ENCODE results near the gene ANKFN1. TPM values are rescaled to one million over a fixed set of nuclear protein-coding genes. Genes with fewer than 3 reads are reported as not detected.

The ANKFN1 gene
- total RNA-seq, 2 donors from 2014 or later, result 3.0 to 7.3 TPM

DNA sequence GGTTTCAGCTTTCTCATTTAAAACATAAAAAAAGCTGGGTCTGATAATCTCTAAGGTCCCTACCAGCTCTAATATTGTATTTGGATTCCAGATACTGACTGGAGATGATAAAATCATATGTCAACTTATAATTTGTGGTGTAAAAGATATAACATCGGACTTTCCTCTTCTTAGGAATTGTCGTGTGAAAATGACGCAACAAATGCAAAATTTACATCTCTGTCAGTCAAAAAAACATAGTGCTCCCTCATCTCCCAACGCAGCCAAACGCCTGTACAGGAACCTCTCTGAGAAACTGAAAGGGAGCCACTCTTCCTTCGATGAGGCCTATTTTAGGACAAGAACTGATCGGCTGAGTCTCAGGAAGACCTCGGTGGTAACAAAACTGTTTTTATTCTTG, 197.3 kb downstream of the ANKFN1 start:
- 65% methylated on average over 8 of the region's 8 CpGs for WGBS
- no peaks in the 10 kb centered on the region for H3K4me1 ChIP-seq (replicated peaks)
- no peak for DNase-seq (ENCODE audit: low spot score)
- no peak overlapping the region for H3K27ac ChIP-seq
- H3K4me3 ChIP-seq, result no peak overlapping the region
- no peaks in the 10 kb centered on the region for H3K36me3 ChIP-seq
- H3K9me3 ChIP-seq, result no peaks in the 10 kb centered on the region
- intact Hi-C loops (cut with DNase I), result no loop called here
- TF ChIP-seq, protein P1, sequence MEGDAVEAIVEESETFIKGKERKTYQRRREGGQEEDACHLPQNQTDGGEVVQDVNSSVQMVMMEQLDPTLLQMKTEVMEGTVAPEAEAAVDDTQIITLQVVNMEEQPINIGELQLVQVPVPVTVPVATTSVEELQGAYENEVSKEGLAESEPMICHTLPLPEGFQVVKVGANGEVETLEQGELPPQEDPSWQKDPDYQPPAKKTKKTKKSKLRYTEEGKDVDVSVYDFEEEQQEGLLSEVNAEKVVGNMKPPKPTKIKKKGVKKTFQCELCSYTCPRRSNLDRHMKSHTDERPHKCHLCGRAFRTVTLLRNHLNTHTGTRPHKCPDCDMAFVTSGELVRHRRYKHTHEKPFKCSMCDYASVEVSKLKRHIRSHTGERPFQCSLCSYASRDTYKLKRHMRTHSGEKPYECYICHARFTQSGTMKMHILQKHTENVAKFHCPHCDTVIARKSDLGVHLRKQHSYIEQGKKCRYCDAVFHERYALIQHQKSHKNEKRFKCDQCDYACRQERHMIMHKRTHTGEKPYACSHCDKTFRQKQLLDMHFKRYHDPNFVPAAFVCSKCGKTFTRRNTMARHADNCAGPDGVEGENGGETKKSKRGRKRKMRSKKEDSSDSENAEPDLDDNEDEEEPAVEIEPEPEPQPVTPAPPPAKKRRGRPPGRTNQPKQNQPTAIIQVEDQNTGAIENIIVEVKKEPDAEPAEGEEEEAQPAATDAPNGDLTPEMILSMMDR (IDR thresholded peaks at IDR 0.05), result no peak
- TF ChIP-seq POLR2A (IDR thresholded peaks at IDR 0.05) (no peak), POLR2AphosphoS5 (IDR thresholded peaks at IDR 0.05) (no peak)
- H3K27me3 ChIP-seq (replicated peaks; ENCODE audit: insufficient read depth), result no peaks in the 10 kb centered on the region

DNA sequence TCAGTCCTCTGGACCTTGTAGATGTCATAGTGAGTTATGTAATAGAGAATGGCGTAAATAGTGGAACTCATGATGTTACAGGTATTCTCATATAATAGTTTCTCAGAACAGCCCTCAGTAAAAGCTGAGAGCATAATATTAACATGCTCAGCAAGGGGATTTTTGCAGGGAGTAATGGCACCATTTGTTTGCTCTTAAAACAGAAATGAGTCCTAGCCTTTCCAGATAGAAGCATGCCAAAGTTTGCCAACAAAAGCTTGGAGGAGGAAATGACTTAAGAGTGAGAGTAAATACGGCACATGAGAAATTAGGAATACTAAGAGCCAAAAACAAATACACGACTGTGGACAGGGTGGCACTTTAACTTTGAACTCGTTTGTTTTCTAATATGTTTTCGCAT, 198.4 kb downstream of the ANKFN1 start:
- TF ChIP-seq, protein P1 (IDR thresholded peaks at IDR 0.05), result no peak
- TF ChIP-seq POLR2A (IDR thresholded peaks at IDR 0.05), result no peak
- TF ChIP-seq POLR2AphosphoS5 (IDR thresholded peaks at IDR 0.05), result no peak
- no peak for DNase-seq (ENCODE audit: low spot score)
- 41% methylated on average over 5 of the region's 5 CpGs for WGBS
- H3K27ac ChIP-seq, result no peak overlapping the region
- peaks cover 2% of the 10 kb centered on the region for H3K27me3 ChIP-seq (replicated peaks; ENCODE audit: insufficient read depth)
- H3K4me1 ChIP-seq (replicated peaks), result no peaks in the 10 kb centered on the region
- H3K9me3 ChIP-seq, result no peaks in the 10 kb centered on the region
- no peak overlapping the region for H3K4me3 ChIP-seq
- H3K36me3 ChIP-seq, result no peaks in the 10 kb centered on the region
- intact Hi-C loops (cut with DNase I), result no loop called here

DNA sequence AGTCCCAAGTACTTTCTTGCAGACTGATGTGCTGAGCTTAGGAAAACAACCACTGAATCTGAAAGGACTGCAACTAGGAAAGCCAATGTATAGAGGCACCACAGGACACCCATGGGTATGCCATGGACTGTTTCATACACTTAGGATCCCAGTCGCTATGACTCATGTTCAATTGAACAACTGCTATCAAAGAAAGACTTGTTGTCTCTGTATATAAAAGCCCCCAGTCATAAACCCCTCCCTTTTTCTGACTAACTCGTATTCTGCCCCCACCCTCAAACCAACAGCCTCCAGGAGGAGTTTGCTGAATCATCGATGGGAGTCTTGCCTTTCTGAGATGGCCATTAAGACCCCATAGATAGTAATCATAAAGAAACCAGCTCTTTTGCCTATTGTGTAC, 205.4 kb downstream of the ANKFN1 start:
- no peak overlapping the region for H3K27ac ChIP-seq
- TF ChIP-seq POLR2A (IDR thresholded peaks at IDR 0.05), result no peak
- TF ChIP-seq, protein P1 (IDR thresholded peaks at IDR 0.05), result no peak
- intact Hi-C loops (cut with DNase I), result no loop called here
- no peaks in the 10 kb centered on the region for H3K36me3 ChIP-seq
- WGBS, result 57% methylated on average over 3 of the region's 3 CpGs
- H3K4me3 ChIP-seq, result no peak overlapping the region
- DNase-seq (ENCODE audit: low spot score), result no peak
- H3K4me1 ChIP-seq (replicated peaks), result no peaks in the 10 kb centered on the region
- peaks cover 2% of the 10 kb centered on the region for H3K27me3 ChIP-seq (replicated peaks; ENCODE audit: insufficient read depth)
- no peaks in the 10 kb centered on the region for H3K9me3 ChIP-seq

DNA sequence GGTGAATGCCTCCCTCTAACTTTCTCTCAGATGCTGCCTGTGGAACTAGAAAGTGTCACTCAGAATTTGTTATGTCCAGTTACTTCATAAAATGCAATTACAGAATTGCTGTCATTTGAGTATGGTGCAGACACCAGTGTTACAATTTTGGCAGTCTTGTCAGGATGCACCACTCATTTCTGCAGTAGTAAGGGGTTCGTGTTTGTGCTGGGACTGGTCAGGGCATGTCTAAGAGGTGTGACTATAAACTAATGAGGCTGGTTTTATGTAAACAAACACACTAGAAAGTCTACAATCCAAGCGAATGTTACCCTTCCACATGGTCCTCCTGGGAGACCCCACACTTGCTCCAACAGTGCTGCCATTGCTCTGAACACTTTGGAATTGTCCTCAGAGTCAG, 206.2 kb downstream of the ANKFN1 start:
- Histone ChIP-seq H3K4me1 (replicated peaks) (no peaks in the 10 kb centered on the region), H3K36me3 (no peaks in the 10 kb centered on the region), H3K27ac (no peak overlapping the region), H3K4me3 (no peak overlapping the region), H3K9me3 (no peaks in the 10 kb centered on the region), H3K27me3 (replicated peaks; ENCODE audit: insufficient read depth) (peaks cover 2% of the 10 kb centered on the region)
- DNase-seq (ENCODE audit: low spot score), result no peak
- TF ChIP-seq, protein P1 (IDR thresholded peaks at IDR 0.05), result no peak
- TF ChIP-seq POLR2AphosphoS5 (IDR thresholded peaks at IDR 0.05), result no peak
- no peak for TF ChIP-seq POLR2A (IDR thresholded peaks at IDR 0.05)
- intact Hi-C loops (cut with DNase I), result no loop called here
- WGBS, result 48% methylated on average over 2 of the region's 2 CpGs

DNA sequence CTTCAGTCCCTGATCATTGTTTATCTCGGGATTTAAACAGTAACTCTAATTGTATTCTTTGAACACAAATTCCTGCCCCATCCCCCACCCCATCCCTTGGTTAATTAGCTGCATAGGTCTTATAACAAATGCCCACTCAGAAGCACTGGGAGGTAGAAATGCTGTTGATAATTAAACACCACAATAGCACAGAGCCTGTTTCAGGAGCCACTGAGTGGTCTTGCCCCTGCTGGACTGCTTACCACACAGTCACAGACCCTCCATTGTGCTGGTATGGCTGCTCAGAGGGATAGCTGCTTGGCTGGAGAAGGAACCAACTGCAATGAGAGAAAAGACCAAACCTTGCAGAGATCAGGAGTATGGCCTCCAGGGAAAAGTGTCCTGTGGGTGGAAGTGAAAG, 214.1 kb downstream of the ANKFN1 start:
- Histone ChIP-seq H3K27ac (no peak overlapping the region), H3K4me1 (replicated peaks) (no peaks in the 10 kb centered on the region), H3K36me3 (no peaks in the 10 kb centered on the region), H3K9me3 (no peaks in the 10 kb centered on the region), H3K4me3 (no peak overlapping the region), H3K27me3 (replicated peaks; ENCODE audit: insufficient read depth) (no peaks in the 10 kb centered on the region)
- intact Hi-C loops (cut with DNase I), result no loop called here
- DNase-seq (ENCODE audit: low spot score), result no peak
- no peak for TF ChIP-seq POLR2AphosphoS5 (IDR thresholded peaks at IDR 0.05)
- TF ChIP-seq, protein P1 (IDR thresholded peaks at IDR 0.05), result no peak
- TF ChIP-seq POLR2A (IDR thresholded peaks at IDR 0.05), result no peak
- WGBS, result 43% methylated on average over 1 of the region's 1 CpG
